Measurements from ENCODE around the gene USF2. TPM values are rescaled to one million over a fixed set of nuclear protein-coding genes. Genes with fewer than 3 reads are reported as not detected.

Gene USF2
- total and polyA plus RNA-seq, 2 of the 8 experiments (the other 6 are each of a cell fraction or from before 2014, with no cell fraction given) = 74.1 to 109 TPM

GRCh38 chr19:35223862-35224505, 44.8 kb upstream of the USF2 start:
- no peak overlapping the region for H2BK120ac ChIP-seq (replicated peaks; ENCODE audit: low read depth, low read length)
- no peak overlapping the region for H2AFZ ChIP-seq (ENCODE audit: low read length)
- H4K20me1 ChIP-seq (replicated peaks in 1 of 2; ENCODE audit: control insufficient read depth in 1 of 2, insufficient read depth in 2 of 2, low read length in 2 of 2) = no peaks in the 10 kb centered on the region
- no peak overlapping the region; the same call in 1 of the 2 replicates for H2AK5ac ChIP-seq (ENCODE audit: low read depth, low read length)
- no peak overlapping the region for H4K91ac ChIP-seq (replicated peaks; ENCODE audit: insufficient read length, low read length)
- no peak overlapping the region for H3K18ac ChIP-seq (ENCODE audit: extremely low read depth, low read length)
- H2BK12ac ChIP-seq (ENCODE audit: low read depth, low read length) = peak overlapping the region; percentile 60; the same call in 1 of the 2 replicates
- no peaks in the 10 kb centered on the region for H3K23me2 ChIP-seq (ENCODE audit: low read depth, low read length)
- H3K79me2 ChIP-seq (ENCODE audit: control insufficient read depth in 1 of 2, insufficient read depth in 2 of 2, low read length in 2 of 2) = no peaks in the 10 kb centered on the region
- no peak overlapping the region for H3K4me3 ChIP-seq (ENCODE audit: extremely low read depth in 1 of 4, insufficient read depth in 2 of 4, low read depth in 3 of 4, low read length in 4 of 4)
- no peak overlapping the region for H2BK15ac ChIP-seq (ENCODE audit: low read length)
- 89% methylated on average over 4 of the region's 4 CpGs; no CpG with 5 or more reads in 1 of the 2 experiments for WGBS, 2 experiments (ENCODE audit: extremely low coverage in 1 of 2, insufficient coverage in 1 of 2, insufficient read length in 1 of 2, insufficient replicate concordance in 2 of 2, low coverage in 1 of 2, low lambda C conversion rate in 2 of 2, missing lambda C conversion rate in 1 of 2)
- H4K5ac ChIP-seq (ENCODE audit: insufficient read length, low read depth, low read length) = no peak overlapping the region
- H3K14ac ChIP-seq (ENCODE audit: insufficient read length) = no peak overlapping the region
- no peaks in the 10 kb centered on the region for H3K36me3 ChIP-seq (ENCODE audit: control insufficient read depth in 2 of 4, insufficient read depth in 4 of 4, low read length in 3 of 4)
- no peak overlapping the region for H3K4ac ChIP-seq (replicated peaks; ENCODE audit: insufficient read length, low read depth, low read length)
- H3K4me1 ChIP-seq (replicated peaks in 1 of 4; ENCODE audit: control insufficient read depth in 3 of 4, insufficient read depth in 4 of 4, low read length in 3 of 4) = peaks cover 0 to 12% (median 3%) of the 10 kb centered on the region in 4 experiments; a peak in 4 of 7 replicates
- H3K27me3 ChIP-seq (replicated peaks in 1 of 4; ENCODE audit: control insufficient read depth in 3 of 4, extremely low read depth in 1 of 4, insufficient read depth in 3 of 4, low read length in 3 of 4) = no peaks in the 10 kb centered on the region; a peak in 1 of 7 replicates
- H3K27ac ChIP-seq (ENCODE audit: low read depth, low read length) = no peak overlapping the region
- H3K9me3 ChIP-seq (ENCODE audit: insufficient read depth in 2 of 2, low read depth in 1 of 2, low read length in 1 of 2) = peaks cover 4 to 12% of the 10 kb centered on the region in 2 experiments
- H3K79me1 ChIP-seq (ENCODE audit: low read depth, low read length) = no peaks in the 10 kb centered on the region
- no peak overlapping the region for H3K56ac ChIP-seq (replicated peaks; ENCODE audit: insufficient read length, low read depth, low read length)
- H3K4me2 ChIP-seq (ENCODE audit: insufficient read depth in 1 of 2, low read depth in 2 of 2, low read length in 2 of 2) = no peak overlapping the region
- no peak overlapping the region for H2BK5ac ChIP-seq (ENCODE audit: low read depth, low read length)
- DNase-seq (ENCODE audit: low read depth in 1 of 2, low spot score in 2 of 2) (no peak), FAIRE-seq (no peak)
- H3K9ac ChIP-seq (replicated peaks in 1 of 4; ENCODE audit: extremely low read depth in 1 of 4, low read depth in 3 of 4, low read length in 3 of 4) = no peak overlapping the region
- no peak overlapping the region for H2BK20ac ChIP-seq (ENCODE audit: low read length)
- ChIA-PET CTCF (ENCODE audit: partially characterized antibody) (interaction anchor here (0.9 to 2.5 kb wide), 11 partner anchors 8 to 158 kb away, joined by 3 to 8 read pairs (median 4); partner anchors contain the start of genes FXYD7 and LGI4), POLR2A (ENCODE audit: partially characterized antibody) (interaction anchor here (0.6 to 2.2 kb wide), 5 partner anchors 13 to 83 kb away, joined by 3 to 9 read pairs (median 4); partner anchors contain the start of gene LSR)
- no peak overlapping the region for H3K23ac ChIP-seq (ENCODE audit: insufficient read length)
- no peak overlapping the region for H4K8ac ChIP-seq (ENCODE audit: extremely low read depth, insufficient read depth, low read length)
- no peak for TF ChIP-seq RFX5 (IDR thresholded peaks at IDR 0.05; ENCODE audit: borderline replicate concordance, low read depth, low read length)

Measured in H1 (cell line).